DND-41 (cell line): ENCODE results near the gene TSPAN9.

ENCODE experiments used
- ATAC-seq: fragments of 200-7000 bp; cut with Tn5 transposase; 3 replicates; pipeline ENCODE4 v1.9.1; 2021; ENCODE audit warnings: low read depth; ENCODE audit not compliant: insufficient read depth
- DNase-seq: peaks from one replicate; pipeline ENCODE4 v3.0.0-alpha.2; 2020
- H2AFZ ChIP-seq: 2 replicates; pipeline ENCODE4 v1.6.0; 2012; ENCODE audit warnings: low read depth, low read length
- H3K27ac ChIP-seq: 2 replicates; pipeline ENCODE4 v1.5.1; 2012; ENCODE audit warnings: low read length, inconsistent platforms
- H3K27me3 ChIP-seq: fragments of 200-600 bp; sonication (generic); 2 replicates; pipeline ENCODE4 v1.6.0; 2012; ENCODE audit warnings: low read length, mild to moderate bottlenecking, inconsistent platforms; ENCODE audit not compliant: insufficient read depth, poor library complexity
- H3K36me3 ChIP-seq: 2 replicates; pipeline ENCODE4 v1.5.1; 2012; ENCODE audit warnings: low read length, inconsistent platforms; ENCODE audit not compliant: insufficient read depth
- H3K4me1 ChIP-seq: 2 replicates; pipeline ENCODE4 v1.5.1; 2012; ENCODE audit warnings: mild to moderate bottlenecking, low read length; ENCODE audit not compliant: insufficient read depth
- H3K4me2 ChIP-seq: 2 replicates; pipeline ENCODE4 v1.6.0; 2012; ENCODE audit warnings: mild to moderate bottlenecking, moderate library complexity, low read length, inconsistent platforms; ENCODE audit not compliant: insufficient read depth
- H3K4me3 ChIP-seq, 2 experiments: fragments of 200-600 bp in 1 of 2; shearing (Covaris generic) in 1 of 2; 2 replicates each; pipeline ENCODE4 v1.5.1; 2012 to 2016; ENCODE audit warnings: inconsistent platforms in 2 of 2, low read length in 2 of 2, mild to moderate bottlenecking in 2 of 2, low read depth in 1 of 2, moderate library complexity in 1 of 2
- H3K79me2 ChIP-seq: 2 replicates; pipeline ENCODE4 v1.6.0; 2012; ENCODE audit warnings: low read length, inconsistent platforms; ENCODE audit not compliant: insufficient read depth
- H3K9ac ChIP-seq: 2 replicates; pipeline ENCODE4 v1.6.0; 2012; ENCODE audit warnings: low read depth, mild to moderate bottlenecking, inconsistent platforms, low read length, moderate library complexity
- H3K9me3 ChIP-seq: 2 replicates; pipeline ENCODE4 v1.5.1; 2012; ENCODE audit warnings: low read length, moderate library complexity, mild to moderate bottlenecking, inconsistent platforms; ENCODE audit not compliant: insufficient read depth, severe bottlenecking
- H4K20me1 ChIP-seq: 2 replicates; pipeline ENCODE4 v1.6.0; 2012; ENCODE audit warnings: low read length; ENCODE audit not compliant: insufficient read depth
- EZH2 ChIP-seq: IDR thresholded peaks from 3 replicates; pipeline ENCODE4 v1.6.1; 2012; ENCODE audit warnings: borderline replicate concordance, low read depth, mild to moderate bottlenecking, moderate library complexity, low read length, inconsistent platforms; ENCODE audit not compliant: severe bottlenecking
- TF ChIP-seq, protein P1 (sequence below): IDR thresholded peaks from 2 replicates; pipeline ENCODE4 v1.5.1; 2012; ENCODE audit warnings: borderline replicate concordance, low read length, moderate library complexity, mild to moderate bottlenecking; ENCODE audit not compliant: poor library complexity, severe bottlenecking; ENCODE audit errors: extremely low read depth

The TSPAN9 gene

DNA sequence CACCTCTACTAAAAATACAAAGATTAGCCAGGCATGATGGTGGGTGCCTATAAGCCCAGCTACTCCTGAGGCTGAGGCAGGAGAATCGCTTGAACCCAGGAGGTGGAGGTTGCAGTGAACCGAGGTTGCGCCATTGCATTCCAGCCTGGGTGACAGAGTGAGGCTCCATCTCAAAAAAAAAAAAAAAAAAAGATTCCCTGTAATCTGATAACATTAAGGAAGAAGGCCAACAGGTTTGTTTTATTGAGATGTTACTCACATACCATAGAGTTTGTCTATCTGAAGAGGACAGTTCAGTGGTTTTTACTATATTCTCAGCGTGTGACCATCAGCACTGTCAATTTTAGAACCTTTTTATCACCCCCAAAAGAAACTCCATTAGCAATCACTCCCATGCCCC, 37.5 kb downstream of the TSPAN9 start:
- Histone ChIP-seq H3K79me2 (no peaks in the 10 kb centered on the region), H3K27me3 (peaks cover 7% of the 10 kb centered on the region), H3K4me2 (no peak overlapping the region), H2AFZ (no peak overlapping the region), H3K4me1 (no peaks in the 10 kb centered on the region), H3K27ac (no peak overlapping the region), H3K9me3 (no peaks in the 10 kb centered on the region), H4K20me1 (no peaks in the 10 kb centered on the region; the same call in 1 of the 2 replicates), H3K36me3 (no peaks in the 10 kb centered on the region), H3K9ac (no peak overlapping the region), H3K4me3 (no peak overlapping the region)
- DNase-seq: no peak
- TF ChIP-seq EZH2: no peak
- TF ChIP-seq, protein P1, sequence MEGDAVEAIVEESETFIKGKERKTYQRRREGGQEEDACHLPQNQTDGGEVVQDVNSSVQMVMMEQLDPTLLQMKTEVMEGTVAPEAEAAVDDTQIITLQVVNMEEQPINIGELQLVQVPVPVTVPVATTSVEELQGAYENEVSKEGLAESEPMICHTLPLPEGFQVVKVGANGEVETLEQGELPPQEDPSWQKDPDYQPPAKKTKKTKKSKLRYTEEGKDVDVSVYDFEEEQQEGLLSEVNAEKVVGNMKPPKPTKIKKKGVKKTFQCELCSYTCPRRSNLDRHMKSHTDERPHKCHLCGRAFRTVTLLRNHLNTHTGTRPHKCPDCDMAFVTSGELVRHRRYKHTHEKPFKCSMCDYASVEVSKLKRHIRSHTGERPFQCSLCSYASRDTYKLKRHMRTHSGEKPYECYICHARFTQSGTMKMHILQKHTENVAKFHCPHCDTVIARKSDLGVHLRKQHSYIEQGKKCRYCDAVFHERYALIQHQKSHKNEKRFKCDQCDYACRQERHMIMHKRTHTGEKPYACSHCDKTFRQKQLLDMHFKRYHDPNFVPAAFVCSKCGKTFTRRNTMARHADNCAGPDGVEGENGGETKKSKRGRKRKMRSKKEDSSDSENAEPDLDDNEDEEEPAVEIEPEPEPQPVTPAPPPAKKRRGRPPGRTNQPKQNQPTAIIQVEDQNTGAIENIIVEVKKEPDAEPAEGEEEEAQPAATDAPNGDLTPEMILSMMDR: no peak
- no peak for ATAC-seq

DNA sequence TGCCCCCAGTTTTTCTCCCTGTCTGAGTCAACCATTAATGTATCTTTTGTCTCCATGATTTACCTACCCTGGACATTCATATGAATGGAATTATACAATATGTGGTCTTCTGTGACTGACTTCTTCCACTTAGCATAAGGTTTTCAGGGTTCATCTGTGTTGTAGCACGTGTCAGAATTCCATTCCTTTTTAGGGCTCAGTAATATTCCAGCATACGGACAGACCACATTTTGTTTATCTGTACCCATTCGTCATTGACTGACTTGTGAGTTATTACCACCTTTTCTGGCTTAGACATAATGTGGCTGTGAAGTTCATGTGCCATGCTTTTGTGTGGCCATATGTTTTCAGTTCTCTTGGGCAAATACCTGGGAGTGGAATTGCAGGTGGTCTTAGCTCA, 37.9 kb downstream of the TSPAN9 start:
- no peak overlapping the region for H3K27ac ChIP-seq
- H3K36me3 ChIP-seq: no peaks in the 10 kb centered on the region
- H3K4me3 ChIP-seq: no peak overlapping the region
- no peak for DNase-seq
- H3K4me2 ChIP-seq: no peak overlapping the region
- H3K9me3 ChIP-seq: no peaks in the 10 kb centered on the region
- TF ChIP-seq, protein P1: no peak
- TF ChIP-seq EZH2: no peak
- peaks cover 7% of the 10 kb centered on the region for H3K27me3 ChIP-seq
- no peaks in the 10 kb centered on the region; the same call in 1 of the 2 replicates for H4K20me1 ChIP-seq
- no peaks in the 10 kb centered on the region for H3K79me2 ChIP-seq
- no peaks in the 10 kb centered on the region for H3K4me1 ChIP-seq
- H3K9ac ChIP-seq: no peak overlapping the region
- no peak overlapping the region for H2AFZ ChIP-seq
- no peak for ATAC-seq

DNA sequence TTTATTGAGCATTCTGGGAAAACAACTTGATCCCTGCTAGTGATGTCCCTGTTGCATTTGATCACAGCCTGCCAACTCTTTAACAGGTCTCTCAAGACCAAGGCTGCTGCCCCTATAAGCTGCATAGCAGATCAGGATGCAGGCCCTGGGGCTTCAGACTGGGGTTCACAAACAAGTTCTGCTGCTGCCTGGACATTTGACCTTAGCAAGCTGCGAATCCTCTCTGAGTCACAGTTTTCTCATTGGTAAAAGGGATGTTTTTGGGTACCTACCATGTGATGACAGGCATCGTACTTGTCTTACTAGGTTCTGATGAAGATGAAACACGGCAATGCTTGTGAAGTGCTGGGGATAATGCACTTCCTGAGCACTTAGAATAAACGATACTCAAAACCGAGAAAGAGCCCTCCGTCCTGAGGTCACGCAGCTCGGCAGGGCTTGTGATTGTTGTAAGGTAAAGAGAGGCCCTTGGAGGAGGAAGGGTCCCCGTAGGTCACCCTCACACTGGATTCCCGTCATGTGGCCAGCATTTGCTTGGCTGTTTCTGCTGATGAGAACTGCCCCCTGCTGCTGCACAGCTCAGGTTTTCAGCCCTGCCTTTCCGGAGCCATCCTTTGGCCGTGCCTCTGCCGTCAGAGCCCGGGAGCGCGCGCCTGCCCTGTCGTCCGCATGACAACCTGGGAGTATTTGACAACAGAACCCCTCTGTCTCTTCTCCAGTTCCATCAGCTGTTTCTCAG, 39.1 kb downstream of the TSPAN9 start:
- no peak for TF ChIP-seq EZH2
- TF ChIP-seq, protein P1: no peak
- Histone ChIP-seq H4K20me1 (peaks cover 2% of the 10 kb centered on the region), H3K9ac (no peak overlapping the region)

More for the DNA sequence above, 39.1 kb downstream of the TSPAN9 start:
- no peak for DNase-seq
- H3K36me3 ChIP-seq: no peaks in the 10 kb centered on the region
- peaks cover 7% of the 10 kb centered on the region for H3K27me3 ChIP-seq
- no peak for ATAC-seq
- H3K27ac ChIP-seq: no peak overlapping the region
- H3K4me3 ChIP-seq: no peak overlapping the region
- H2AFZ ChIP-seq: no peak overlapping the region
- no peaks in the 10 kb centered on the region for H3K9me3 ChIP-seq
- H3K4me2 ChIP-seq: no peak overlapping the region
- no peaks in the 10 kb centered on the region for H3K4me1 ChIP-seq
- H3K79me2 ChIP-seq: no peaks in the 10 kb centered on the region
